ENCODE data around the gene DCAF5.

The DCAF5 gene

DNA sequence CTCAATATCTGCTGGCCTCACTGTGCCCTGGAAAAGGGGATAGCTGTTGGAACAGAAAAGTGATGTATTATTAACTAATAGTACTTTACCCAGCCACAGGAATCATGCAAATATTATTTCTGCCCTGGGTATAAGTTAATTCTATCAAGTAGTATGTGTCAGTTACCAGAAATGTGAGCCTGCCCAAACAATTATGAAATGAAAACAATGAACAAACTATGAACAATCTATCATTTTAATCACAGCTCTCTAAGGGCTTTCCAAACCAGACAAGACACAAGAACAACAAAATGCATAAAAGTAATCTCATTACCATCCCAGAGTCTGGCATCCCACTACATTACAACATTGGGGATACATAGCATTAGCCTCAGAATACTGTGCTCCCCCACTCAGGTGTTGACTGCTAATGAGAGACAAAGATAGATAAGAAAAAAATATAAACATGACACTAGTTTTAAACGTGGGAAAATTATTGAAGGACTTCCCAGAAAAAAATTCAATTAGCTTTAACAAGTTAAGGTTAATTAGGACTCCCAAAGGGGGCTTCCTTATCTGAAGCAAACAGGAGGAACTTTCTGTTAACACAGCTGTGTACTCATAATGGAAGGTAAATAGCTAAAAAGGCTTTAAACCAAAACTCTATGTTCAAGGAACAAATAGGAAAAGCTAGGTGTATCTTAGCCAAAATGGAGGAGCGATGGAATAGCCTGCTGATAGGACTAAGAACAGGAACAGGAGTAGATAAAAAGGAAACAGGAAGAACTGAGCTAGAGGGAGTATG lies 3.3 kb downstream of the DCAF5 start:
- no peak for DNase-seq (ENCODE audit: low read depth in 1 of 2, low spot score in 1 of 2)

DNA sequence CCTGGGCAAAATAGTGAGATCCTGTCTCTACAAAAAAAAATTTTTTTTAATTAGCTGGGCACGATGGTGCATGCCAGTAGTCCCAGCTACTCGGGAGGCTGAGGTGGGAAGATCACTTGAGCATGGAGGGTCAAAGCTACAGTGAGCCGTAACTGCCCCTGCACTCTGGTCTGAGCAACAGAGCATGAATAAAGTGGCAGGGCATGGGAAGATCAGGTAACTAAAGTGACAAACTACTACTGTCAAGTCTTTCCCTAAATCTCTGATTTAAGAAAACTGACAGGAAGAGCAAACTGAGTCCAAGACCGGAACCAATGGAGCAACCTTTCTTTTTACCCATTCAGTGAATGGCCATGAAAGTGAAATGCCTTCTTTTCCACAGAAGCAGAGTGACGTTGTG lies 10.8 kb downstream of the DCAF5 start:
- no peak for DNase-seq (ENCODE audit: low read depth in 1 of 2, low spot score in 1 of 2)

DNA sequence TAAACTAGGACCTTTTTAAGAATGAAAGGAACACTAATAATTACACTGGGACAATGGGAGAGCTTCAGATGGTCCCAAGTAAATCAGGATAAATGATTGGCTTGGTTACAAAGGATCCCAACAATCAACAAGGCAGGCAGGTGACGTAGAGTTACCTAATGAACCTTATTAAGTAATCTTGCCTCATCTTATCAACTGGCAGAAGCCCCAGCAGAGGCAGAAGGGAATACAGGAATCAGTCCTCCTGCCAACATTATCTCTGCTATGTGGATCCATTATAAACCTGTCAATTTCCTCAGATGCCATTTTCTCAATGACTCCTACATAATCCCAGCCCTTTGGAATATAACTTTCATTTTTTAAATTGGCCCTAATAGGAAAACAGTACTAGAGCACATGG lies 11.4 kb downstream of the DCAF5 start:
- no peak for DNase-seq (ENCODE audit: low read depth in 1 of 2, low spot score in 1 of 2)

DNA sequence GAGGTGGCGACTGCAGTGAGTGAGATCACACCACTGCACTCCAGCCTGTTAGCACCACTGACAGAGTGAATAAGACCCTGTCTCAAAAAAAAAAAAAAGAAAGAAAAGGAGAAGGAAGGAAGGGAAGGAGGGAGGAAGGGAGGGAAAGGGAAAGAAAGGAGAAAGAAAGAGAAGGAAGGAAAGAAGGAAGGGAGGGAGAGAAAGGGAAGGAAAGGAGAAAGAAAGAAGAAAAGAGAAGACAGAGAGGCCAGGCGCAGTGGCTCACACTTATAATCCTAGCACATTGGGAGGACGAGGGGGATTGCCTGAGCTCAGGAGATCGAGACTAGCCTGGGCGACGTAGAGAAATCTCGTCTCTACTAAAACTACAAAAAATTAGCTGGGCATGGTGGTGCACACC lies 13.2 kb downstream of the DCAF5 start:
- no peak for DNase-seq (ENCODE audit: low read depth in 1 of 2, low spot score in 1 of 2)

DNA sequence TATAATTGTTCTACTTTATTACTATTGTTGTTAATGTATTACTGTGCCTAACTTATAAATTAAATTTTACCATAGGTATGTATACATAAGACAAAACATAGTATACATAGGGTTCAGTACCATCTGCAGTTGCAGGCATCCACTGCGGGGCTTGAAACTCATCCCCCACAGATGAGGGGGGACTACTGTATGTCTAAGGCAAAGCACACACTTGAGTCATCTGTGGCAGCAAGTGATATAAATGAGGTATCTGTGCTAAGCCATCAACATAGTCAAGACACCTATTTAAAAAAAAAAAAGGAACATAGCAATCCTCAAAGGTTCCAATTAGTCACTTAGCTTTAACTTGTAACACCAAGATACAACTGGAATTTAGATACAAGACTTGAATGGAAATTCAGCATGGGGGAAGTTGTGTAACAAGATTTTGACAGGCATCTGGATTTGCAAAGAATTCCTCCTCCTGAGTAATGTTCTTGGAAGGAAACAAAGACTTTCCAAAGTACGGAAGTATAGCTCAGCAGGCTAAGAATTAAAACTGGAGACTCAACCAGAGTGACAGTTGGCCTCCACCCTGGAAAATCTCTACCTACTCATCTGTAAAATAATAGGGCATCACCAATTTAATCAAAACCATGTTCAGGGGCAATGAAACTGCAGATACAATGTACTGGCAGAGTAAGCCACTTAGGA lies 14.9 kb downstream of the DCAF5 start:
- DNase-seq (ENCODE audit: low read depth in 1 of 2, low spot score in 1 of 2), result no peak

DNA sequence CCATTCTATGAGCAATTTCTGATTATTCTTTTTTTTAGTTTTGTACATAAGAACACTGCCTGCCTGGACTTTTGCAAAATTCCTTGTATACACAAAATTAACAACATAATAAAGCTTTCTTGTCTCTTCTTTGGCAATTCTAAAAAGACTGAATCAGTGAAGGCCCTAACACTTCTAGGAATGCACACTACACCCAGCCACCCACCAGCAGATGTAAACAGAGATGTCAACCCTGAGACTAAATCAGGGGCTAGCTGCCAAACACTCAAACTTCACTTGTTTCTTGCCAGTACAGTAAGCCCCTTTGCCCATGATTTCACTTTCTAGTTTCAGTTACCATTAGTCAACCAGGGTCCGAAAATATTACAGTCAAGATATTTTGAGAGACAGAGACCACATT lies 15.5 kb downstream of the DCAF5 start:
- no peak for DNase-seq (ENCODE audit: low read depth in 1 of 2, low spot score in 1 of 2)

DNA sequence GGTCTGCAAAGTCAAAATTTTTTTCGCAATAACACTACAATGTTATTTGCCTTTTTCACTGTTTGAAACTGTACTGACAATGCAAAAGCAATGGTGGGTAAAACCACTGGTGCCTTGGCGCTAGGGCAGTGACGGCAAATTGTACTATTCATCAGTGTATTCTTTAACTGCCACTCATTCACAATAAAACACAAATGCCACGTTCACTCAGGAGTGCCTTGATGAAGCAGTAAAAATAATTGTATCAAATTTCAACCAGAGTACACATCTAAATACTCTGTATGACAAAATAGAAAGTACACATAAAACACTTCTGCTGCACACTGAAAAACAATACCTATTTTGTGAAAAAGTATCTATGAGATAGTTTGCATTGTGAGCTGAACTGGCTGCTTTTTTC lies 17.8 kb downstream of the DCAF5 start:
- DNase-seq (ENCODE audit: low read depth in 1 of 2, low spot score in 1 of 2), result no peak

DNA sequence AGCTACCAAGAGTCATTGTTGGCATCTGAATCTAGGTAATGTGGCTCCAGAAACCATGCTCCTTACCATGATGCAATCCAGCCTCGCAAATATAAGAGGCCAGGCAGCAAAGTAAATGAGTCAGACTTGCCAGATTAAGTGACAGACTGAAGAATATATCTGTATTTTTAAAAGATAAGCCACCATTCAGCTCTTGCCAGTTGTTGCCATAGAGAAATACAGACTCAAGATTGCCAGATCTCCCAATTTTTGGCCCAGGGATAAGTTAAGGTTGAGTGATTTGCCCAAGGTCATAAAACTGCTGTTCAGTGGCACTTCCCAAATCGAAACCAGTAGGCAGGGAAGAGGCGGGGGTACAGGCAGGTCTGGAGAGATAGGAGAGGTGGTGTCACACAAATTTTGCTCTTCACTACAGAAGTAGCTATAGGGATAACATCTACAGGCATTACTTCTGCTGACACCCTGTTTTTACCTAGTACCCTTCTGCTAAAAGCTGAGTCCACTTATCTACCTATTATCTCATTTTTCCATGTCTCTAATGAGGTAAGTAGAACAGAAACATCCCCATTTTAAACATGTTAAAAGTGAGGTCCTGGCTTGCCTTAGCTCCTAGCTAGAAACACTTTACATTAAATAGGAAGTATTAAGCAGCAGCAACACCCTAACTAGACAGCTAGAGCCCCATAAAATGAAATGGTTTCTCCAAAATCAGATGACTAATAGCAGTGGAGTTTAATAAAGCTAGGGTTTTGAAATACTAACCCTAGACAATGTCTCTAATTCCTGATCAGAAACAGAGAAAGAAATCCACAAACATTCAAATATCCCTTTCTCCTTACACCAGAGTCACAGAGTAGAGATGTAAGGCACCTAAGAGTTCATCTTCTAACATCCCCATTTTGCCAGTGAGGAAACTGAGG lies 19.5 kb downstream of the DCAF5 start:
- DNase-seq (ENCODE audit: low read depth in 1 of 2, low spot score in 1 of 2), result no peak

DNA sequence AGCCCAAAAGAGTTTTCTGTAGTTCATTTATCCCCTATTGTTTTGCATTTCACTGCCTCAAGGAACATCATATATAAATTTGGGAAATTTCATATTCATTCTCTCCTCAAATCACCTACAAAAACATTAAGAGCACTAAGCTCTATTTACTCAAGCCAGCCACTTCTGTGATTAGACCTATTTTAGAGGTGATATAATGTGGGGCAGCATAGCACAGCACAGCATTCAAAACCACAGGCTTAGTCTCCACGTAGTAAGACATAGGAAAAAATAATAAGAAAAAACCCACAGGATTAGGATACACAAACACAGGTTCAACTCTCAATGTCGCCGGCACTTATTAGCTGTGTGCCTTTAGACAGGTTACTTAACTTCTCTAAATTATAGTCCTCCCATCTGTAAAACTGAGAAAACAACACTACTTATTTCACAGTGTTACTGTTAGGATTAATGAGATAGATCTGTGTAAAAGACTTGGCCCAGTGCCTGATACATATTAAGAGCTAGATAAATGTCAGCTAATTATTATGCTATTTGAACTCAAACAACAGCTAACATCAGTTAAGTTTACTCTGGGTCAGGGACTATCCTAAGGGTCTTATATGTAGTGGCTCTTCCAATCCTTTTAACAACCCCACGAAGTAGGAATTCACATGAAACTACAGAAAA lies 20.3 kb downstream of the DCAF5 start:
- no peak for DNase-seq (ENCODE audit: low read depth in 1 of 2, low spot score in 1 of 2)

DNA sequence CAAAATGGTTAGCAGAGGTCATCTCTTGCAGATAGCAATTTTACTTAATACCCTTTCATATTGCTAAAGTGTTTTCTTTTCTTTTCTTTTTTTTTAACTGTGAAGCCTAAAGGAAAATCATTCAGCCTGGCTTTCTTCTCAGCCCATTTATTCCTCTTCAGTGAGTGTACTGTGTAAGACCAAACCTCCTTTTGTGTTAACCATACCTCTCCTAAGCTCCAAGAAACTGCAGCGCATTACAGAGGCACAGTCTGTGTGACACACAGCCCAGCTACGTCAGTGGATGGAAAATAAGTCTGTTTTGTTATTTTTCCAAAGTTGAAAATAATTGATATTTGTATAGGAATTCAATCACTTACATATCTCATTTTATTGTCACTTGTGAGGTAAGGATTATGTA lies 21.7 kb downstream of the DCAF5 start:
- DNase-seq (ENCODE audit: low read depth in 1 of 2, low spot score in 1 of 2), result no peak

DNA sequence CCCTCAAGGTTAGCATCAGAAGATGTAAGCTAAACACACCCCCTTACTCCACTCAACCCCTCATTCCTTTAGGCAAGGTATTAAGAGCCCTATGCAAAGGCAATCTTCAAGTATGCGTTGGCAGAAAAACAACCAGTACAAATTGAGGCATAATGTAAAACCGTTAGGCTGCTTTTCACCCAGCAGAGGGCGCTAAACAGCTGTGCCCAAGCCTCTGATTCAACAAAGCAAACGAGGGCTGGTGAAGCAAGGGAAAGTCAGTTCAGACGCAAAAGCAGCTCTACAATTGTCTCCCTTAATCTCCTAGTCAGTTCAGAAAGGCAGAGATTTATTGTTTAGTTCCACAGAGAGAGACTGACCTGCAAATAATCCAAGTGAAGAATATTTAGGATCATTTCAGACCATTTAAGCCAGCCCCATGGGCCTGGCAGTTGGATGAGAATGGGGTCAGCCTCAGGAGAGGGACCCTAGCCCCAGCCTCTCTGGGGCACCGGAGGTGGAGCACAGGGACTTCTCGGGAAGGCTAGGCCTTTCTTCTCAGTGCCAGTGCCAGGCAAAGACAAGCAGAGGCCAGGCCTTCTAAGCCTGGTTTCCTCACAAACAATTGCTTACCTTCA lies 23.5 kb downstream of the DCAF5 start:
- peak; percentile 30 to 39 for DNase-seq (ENCODE audit: low read depth in 1 of 2, low spot score in 1 of 2)

DNA sequence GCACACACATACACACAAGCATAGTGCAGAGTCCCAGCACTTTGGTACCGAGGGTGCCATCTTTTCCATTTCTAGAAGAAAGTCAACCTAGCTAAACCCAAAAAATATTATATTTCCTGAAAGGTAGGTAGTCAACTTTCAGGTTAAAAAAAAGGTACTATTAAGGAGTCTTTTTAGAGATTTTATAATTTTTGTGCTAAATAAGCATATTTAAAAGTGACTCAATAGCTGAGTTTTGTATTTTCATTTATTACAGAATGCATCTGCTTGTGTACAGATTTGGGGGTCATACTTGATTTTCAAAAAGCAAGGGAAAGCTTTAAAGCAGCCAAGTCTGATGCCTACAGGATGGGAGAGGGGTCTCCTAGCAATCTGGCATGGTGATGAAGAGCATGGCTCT lies 34.6 kb downstream of the DCAF5 start:
- no peak for DNase-seq (ENCODE audit: low read depth in 1 of 2, low spot score in 1 of 2)

DNA sequence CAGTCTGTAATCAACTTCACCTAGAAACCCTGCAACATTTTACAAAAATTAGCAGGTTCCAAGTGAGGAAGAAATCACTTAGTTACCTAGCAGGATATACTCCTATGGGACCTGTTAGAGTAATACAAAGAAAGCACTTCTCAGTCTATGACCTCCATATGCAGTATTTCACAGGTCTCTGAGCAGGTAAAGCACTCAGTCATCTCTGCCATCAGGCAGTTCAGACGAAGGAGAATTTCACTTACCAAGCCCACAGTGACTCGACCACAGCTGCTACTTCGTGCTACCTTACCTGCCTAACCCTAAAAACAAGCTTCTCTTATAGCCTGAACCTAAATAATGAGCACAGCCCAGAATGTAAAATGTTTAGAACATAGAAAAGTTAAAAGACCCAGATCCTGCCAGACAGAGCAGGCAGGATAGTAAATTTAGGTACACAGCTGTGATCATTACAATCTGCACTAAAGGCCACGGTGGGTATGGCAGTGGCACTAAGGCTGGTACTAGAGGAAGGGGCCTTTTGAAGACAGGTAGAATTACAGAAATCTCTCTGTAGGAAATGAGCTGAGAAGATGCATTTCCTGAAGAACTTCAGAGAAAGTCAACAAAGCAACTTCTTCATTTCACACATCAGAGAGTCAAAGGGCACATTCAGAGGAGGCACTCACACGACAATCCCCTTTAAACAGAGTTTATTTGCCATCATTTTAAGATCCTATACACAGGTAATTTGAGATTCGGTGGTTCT lies 35.7 kb downstream of the DCAF5 start:
- DNase-seq (ENCODE audit: low read depth in 1 of 2, low spot score in 1 of 2), result no peak

DNA sequence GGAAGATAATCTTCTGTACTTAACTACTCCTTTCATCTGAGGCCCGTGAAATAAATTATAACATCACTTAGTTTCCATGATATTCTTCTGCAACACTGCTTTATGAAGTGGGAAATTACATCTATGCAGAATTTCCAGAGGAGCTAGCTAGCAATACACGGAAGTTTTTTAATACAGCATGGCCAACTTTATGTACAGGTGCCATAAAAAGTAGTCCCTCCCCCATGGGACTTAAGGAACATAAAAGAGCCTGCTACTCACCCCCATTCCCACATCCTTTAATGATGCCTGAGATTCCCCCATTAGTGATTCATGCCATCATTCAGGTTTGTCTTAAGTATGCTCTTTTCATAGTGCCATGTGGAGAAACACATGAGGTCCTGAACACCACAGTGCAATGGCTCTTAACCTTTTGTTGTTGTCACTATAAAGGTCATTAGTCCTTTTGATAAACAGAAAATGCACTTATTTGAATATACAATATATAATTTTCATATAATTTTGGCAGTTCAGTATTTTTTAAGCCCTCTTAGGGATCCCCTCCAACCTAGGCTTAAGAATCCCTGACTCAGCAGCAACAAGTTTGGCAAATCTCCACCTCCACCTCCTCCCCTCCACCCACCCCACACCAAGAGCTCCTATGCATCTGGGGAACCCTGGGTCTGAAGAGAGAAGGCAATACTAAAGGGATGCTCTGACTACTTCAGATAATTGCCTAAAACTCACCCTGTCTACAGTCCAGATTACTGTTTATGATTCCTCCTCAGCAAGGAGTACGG lies 37.3 kb downstream of the DCAF5 start:
- no peak for DNase-seq (ENCODE audit: low read depth in 1 of 2, low spot score in 1 of 2)

DNA sequence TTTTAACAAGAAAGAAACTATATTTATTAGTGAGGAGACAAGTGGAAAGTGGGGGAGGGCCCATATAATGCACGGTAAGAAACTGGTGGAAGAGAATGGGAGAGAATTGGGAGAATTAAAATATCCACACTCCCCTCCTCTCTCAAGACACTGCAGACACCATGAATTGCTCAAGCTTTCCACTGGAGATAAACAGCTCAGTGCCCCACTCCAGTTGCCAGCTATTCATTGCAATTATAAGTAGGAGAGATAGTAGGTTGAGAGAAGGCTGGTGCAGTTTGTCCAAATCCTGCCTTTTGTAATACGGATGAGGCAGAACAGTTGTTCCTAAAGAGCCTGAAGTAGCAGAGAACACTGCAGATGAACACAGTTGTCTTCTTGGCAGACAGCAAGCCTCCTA lies 38.2 kb downstream of the DCAF5 start:
- DNase-seq (ENCODE audit: low read depth in 1 of 2, low spot score in 1 of 2), result no peak

DNA sequence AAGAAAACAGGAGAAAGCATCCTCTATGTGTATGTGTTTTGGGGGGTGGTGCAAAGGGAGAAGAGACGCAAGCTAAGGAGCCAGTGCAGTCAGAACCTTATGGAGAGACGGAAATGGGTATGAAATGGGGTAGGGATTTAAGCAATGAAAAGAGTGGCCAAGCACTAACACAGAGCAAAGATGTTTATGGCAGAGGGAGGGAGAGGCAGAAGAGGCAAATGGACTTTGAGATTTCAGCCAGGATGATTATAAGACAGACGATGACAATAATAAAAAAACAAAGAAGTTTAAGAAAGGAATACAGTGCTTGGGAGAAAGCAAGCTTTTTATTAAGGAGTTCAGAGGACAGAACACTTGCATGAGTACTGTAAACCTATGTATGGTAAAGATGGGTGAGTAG lies 44.6 kb downstream of the DCAF5 start:
- DNase-seq (ENCODE audit: low read depth in 1 of 2, low spot score in 1 of 2), result no peak

DNA sequence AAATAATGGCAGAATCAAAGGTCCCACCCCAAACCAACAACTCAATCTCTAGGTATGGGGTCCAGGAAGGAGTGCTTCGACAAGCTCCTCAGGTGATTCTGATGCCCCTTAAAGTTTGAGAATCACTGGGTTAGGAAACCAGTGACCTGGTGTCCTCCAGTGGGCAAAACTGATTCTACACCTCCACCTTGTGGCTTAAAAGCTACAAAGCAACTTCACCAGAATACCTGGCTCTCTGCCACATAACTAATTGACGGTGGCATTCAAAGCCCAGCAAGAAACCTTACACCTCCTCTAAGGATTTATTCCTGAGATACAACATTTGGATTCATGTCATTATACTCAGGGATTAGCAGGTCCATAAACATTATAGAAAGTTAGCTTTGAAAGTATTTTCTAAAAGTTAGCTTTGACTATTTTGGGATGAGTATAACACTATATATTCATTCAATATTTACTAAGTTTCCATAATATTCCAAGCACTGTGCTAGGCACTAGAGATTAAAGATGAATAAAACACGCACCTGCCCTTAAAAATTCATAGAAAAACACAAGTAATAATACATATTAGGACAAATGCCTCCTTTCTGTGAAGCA lies 45.4 kb downstream of the DCAF5 start:
- peak in 1 of 2 donors; percentile 3 for DNase-seq (ENCODE audit: low read depth in 1 of 2, low spot score in 1 of 2)

DNA sequence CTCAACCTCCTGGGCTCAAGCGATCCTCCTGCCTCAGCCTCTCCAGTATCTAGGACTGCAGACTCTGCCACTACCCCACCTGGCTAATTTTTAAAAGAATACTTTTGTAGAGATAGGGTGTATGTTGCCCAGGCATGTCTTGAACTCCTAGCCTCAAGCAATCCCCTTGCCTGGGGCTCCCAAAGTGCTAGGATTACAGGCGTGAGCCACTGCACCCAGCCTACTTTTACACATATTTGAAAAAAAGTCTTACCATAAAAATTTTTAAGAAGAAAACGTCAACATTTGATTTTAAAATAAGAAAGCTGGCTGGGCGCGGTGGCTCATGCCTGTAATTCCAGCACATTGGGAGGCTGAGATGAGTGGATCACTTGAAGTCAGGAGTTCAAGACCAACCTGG lies 46.5 kb downstream of the DCAF5 start:
- no peak for DNase-seq (ENCODE audit: low read depth in 1 of 2, low spot score in 1 of 2)

DNA sequence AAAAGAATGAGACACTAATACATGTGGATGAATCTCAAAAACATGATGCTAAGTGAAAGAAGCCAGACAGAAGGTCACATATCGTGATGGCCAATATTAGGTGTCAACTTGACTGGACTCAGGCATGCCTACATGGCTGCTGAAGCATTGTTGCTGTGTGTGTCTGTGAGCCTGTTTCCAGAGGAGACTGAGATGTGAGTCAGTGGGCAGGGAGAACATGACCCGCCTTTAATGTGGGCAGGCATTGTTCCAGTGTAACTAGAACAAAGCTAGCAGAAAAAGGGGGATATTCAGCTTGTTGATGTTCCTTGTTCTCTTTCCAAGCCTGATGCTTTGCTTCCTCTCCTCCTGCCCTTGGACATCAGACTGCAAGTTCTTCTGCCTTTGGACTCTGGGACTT lies 47.6 kb downstream of the DCAF5 start:
- no peak for DNase-seq (ENCODE audit: low read depth in 1 of 2, low spot score in 1 of 2)

All from stimulated activated CD4-positive, alpha-beta T cell treated with anti-CD3 and anti-CD28 coated beads, Interleukin-15, amount 100 ng/mL, for 1 hour (primary cell).